HepG2 (cell line): Measurements from ENCODE around the gene PARP6. TPM values are rescaled to one million over a fixed set of nuclear protein-coding genes. Genes with fewer than 3 reads are reported as not detected.

Source experiments
- ATAC-seq: fragments of 200-7000 bp; cut with Tn5 transposase; 3 replicates; pipeline ENCODE4 v1.9.1; 2020; ENCODE audit warnings: mild to moderate bottlenecking, moderate library complexity
- BruUV-seq: library from RNA; stranded (reverse); fragments of 400-500 nt; replicated peaks from 2 replicates; lab custom pipeline; 2021; lab: Mats Ljungman, UMichigan
- CTCF ChIA-PET: fragments of 300-600 bp; formaldehyde crosslinking; extraction: SDS; loops from one replicate; lab custom pipeline; 2021; ENCODE audit warnings: low total read pairs, inconsistent platforms, low intra/inter-chr PET ratio; lab: Yijun Ruan, JAX
- POLR2A ChIA-PET: fragments of 350-600 bp; sonication (Branson Sonifier 250); formaldehyde crosslinking; loops from one replicate; lab custom pipeline; 2020; ENCODE audit warnings: antibody characterized with exemption, inconsistent platforms; lab: Yijun Ruan, JAX
- DNase-seq: peaks from one replicate; pipeline ENCODE4 v3.0.0-alpha.2; 2015; ENCODE audit warnings: low spot score
- FAIRE-seq: peaks from 3 replicates; lab custom pipeline; 2011; peaks lifted over from hg19 to GRCh38; lab: Jason Lieb, UNC
- H2AFZ ChIP-seq: one replicate; pipeline ENCODE4 v1.6.1; 2011; ENCODE audit warnings: low read length, inconsistent platforms
- H3K27ac ChIP-seq: fragments of 300-600 bp; 3 replicates; pipeline ENCODE4 v1.8.0; 2011; ENCODE audit warnings: mixed run types, mild to moderate bottlenecking, mixed read lengths, low read length, inconsistent platforms; ENCODE audit not compliant: insufficient read depth; ENCODE audit errors: extremely low read length
- H3K27me3 ChIP-seq, 2 experiments: fragments of 200-600 bp in 1 of 2; 2 replicates in 1 of 2; 3 replicates in 1 of 2; pipeline versions ENCODE4 v1.6.0 to v1.8.0; 2011; ENCODE audit warnings: low read length in 2 of 2, mild to moderate bottlenecking in 2 of 2, moderate library complexity in 2 of 2, inconsistent platforms in 1 of 2; ENCODE audit not compliant: insufficient read depth in 2 of 2, control insufficient read depth in 1 of 2
- H3K36me3 ChIP-seq, 2 experiments: fragments of 200-600 bp in 1 of 2; replicated peaks in 1 of 2; 2 replicates in 1 of 2; 3 replicates in 1 of 2; pipeline versions ENCODE4 v1.5.1 to v1.8.0; 2011; ENCODE audit warnings: low read length in 2 of 2, inconsistent platforms in 1 of 2; ENCODE audit not compliant: insufficient read depth in 2 of 2, control insufficient read depth in 1 of 2
- H3K4me1 ChIP-seq: 2 replicates; pipeline ENCODE4 v1.5.1; 2012; ENCODE audit warnings: low read length, inconsistent platforms; ENCODE audit not compliant: insufficient read depth
- H3K4me2 ChIP-seq: 2 replicates; pipeline ENCODE4 v1.6.0; 2011; ENCODE audit warnings: low read depth, low read length, inconsistent platforms
- H3K4me3 ChIP-seq, 3 experiments: fragments of 200-600 bp in 1 of 3; sonication (generic), shearing (Covaris generic) in 1 of 3; replicated peaks in 1 of 3; 2 replicates each; pipeline ENCODE4 v1.5.1; 2011 to 2016; ENCODE audit warnings: low read length in 3 of 3, inconsistent platforms in 2 of 3, low read depth in 2 of 3, mild to moderate bottlenecking in 2 of 3, control low read depth in 1 of 3, mixed read lengths in 1 of 3; ENCODE audit not compliant: insufficient read depth in 1 of 3
- H3K79me2 ChIP-seq: one replicate; pipeline ENCODE4 v1.6.1; 2011; ENCODE audit warnings: low read length, inconsistent platforms; ENCODE audit not compliant: insufficient read depth
- H3K9ac ChIP-seq: 2 replicates; pipeline ENCODE4 v1.6.0; 2011; ENCODE audit warnings: mild to moderate bottlenecking, low read depth, low read length, inconsistent platforms; ENCODE audit not compliant: insufficient read depth
- H3K9me3 ChIP-seq: 2 replicates; pipeline ENCODE4 v1.5.1; 2012; ENCODE audit warnings: mild to moderate bottlenecking, low read length
- H4K20me1 ChIP-seq: 2 replicates; pipeline ENCODE4 v1.6.0; 2011; ENCODE audit warnings: inconsistent platforms, mild to moderate bottlenecking, low read length, moderate library complexity; ENCODE audit not compliant: insufficient read depth
- ARNT2 ChIP-seq: sonication (generic); formaldehyde crosslinking; IDR thresholded peaks from 2 replicates; pipeline ENCODE4 v1.8.0; 2022; ENCODE audit warnings: mild to moderate bottlenecking, low read depth, missing genetic modification reagents, moderate library complexity
- KMT2A ChIP-seq: sonication (generic); formaldehyde crosslinking; IDR thresholded peaks from 2 replicates; pipeline ENCODE4 v1.4.0; 2020; ENCODE audit warnings: missing genetic modification reagents
- NR2C2 ChIP-seq: sonication (generic); formaldehyde crosslinking; IDR thresholded peaks from 2 replicates; pipeline ENCODE4 v1.4.0; 2020; ENCODE audit warnings: missing genetic modification reagents, mild to moderate bottlenecking, moderate library complexity, borderline replicate concordance
- THAP11 ChIP-seq: IDR thresholded peaks from 2 replicates; pipeline ENCODE4 v1.6.1; 2016; ENCODE audit warnings: missing biosample characterization, missing genetic modification reagents
- ZNF431 ChIP-seq: sonication (generic); formaldehyde crosslinking; IDR thresholded peaks from 2 replicates; pipeline ENCODE4 v1.9.0; 2022; ENCODE audit warnings: missing genetic modification reagents, low read depth, mild to moderate bottlenecking, borderline replicate concordance
- ZNF446 ChIP-seq: sonication (generic); formaldehyde crosslinking; IDR thresholded peaks from 2 replicates; pipeline ENCODE4 v1.5.0; 2020; ENCODE audit warnings: mild to moderate bottlenecking, missing genetic modification reagents
- ZSCAN21 ChIP-seq: sonication (generic); formaldehyde crosslinking; IDR thresholded peaks from 2 replicates; pipeline ENCODE4 v1.8.0; 2022; ENCODE audit warnings: mild to moderate bottlenecking, missing genetic modification reagents, moderate library complexity, borderline replicate concordance
- WGBS: methylation state at CpG from one replicate; pipeline ENCODE4 v1.1.6; 2017; ENCODE audit warnings: low lambda C conversion rate; 5-methylcytosine and 5-hydroxymethylcytosine counted together
- in situ Hi-C: cut with HindIII; loops from 2 replicates; pipeline ENCODE4 v1.10.0; 2017; ENCODE audit warnings: low pct_unique_long_range_greater_than_20kb; ENCODE audit not compliant: extremely low pct_ligation_motif_present
- intact Hi-C: fragments of 100-400 bp; cut with micrococcal nuclease; formaldehyde crosslinking; loops from one replicate; pipeline ENCODE4 v1.10.0; 2022; ENCODE audit not compliant: unreplicated experiment
- polyA plus RNA-seq, 8 experiments: library from polyadenylated mRNA; depleted of rRNA in 3 of 8; stranded (reverse) in 7 of 8; unstranded in 1 of 8; fragments of >200 nt; fragmentation: Illumina TruSeq in 4 of 8; extraction: Trizol in 4 of 8; gene quantifications; 2 replicates each; pipeline versions ENCODE4 v1.2.1 to v1.2.3, GENCODE V29; 2011 to 2016; ENCODE audit warnings: low read depth in 4 of 8, missing spikeins in 1 of 8, mixed read lengths in 1 of 8; ENCODE audit not compliant: insufficient read depth in 1 of 8
- total RNA-seq, 5 experiments: library from RNA; depleted of rRNA; stranded (reverse); fragments of >200 nt; fragmentation: Illumina TruSeq; extraction: Trizol; gene quantifications; 2 replicates each; pipeline ENCODE4 v1.2.3, GENCODE V29; 2016; ENCODE audit warnings: low read depth in 1 of 5
- TF ChIP-seq, protein P1 (sequence below): sonication (generic); formaldehyde crosslinking; IDR thresholded peaks from 2 replicates; pipeline ENCODE4 v1.4.0; 2020; ENCODE audit warnings: missing genetic modification reagents

Gene PARP6
- total and polyA plus RNA-seq, 2 of the 13 experiments (the other 11 are each of a cell fraction or from before 2014, with no cell fraction given) = 0.22 to 0.87 TPM

DNA sequence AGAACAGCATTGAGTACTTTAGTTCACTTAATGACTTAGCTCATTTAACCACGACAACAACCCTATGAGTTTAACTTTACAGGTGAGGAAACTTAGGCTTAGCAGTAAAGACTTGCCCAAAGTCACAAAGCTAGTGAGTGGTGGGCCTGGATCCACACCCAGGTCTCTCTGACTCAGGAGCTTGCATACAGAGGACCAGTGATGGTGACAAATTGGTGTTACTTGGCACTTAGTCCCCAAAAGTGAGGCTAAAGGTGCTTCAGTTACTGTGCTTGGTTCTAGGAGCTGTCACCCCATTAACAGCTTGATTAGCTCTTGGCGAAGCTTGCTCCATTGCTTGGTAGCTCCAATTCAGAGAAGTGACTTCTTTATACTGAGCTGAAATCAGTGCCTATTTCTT lies 41.5 kb upstream of the PARP6 start (continued):
- TF ChIP-seq, protein P1, sequence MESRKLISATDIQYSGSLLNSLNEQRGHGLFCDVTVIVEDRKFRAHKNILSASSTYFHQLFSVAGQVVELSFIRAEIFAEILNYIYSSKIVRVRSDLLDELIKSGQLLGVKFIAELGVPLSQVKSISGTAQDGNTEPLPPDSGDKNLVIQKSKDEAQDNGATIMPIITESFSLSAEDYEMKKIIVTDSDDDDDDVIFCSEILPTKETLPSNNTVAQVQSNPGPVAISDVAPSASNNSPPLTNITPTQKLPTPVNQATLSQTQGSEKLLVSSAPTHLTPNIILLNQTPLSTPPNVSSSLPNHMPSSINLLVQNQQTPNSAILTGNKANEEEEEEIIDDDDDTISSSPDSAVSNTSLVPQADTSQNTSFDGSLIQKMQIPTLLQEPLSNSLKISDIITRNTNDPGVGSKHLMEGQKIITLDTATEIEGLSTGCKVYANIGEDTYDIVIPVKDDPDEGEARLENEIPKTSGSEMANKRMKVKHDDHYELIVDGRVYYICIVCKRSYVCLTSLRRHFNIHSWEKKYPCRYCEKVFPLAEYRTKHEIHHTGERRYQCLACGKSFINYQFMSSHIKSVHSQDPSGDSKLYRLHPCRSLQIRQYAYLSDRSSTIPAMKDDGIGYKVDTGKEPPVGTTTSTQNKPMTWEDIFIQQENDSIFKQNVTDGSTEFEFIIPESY = no peak
- TF ChIP-seq THAP11 (CRISPR knock-in tag) (no peak), KMT2A (CRISPR knock-in tag) (no peak), ZNF446 (CRISPR knock-in tag) (no peak), ZSCAN21 (CRISPR knock-in tag) (no peak), ZNF431 (CRISPR knock-in tag) (no peak), ARNT2 (CRISPR knock-in tag) (no peak)
- TF ChIP-seq, all 625 proteins: peak for 0

DNA sequence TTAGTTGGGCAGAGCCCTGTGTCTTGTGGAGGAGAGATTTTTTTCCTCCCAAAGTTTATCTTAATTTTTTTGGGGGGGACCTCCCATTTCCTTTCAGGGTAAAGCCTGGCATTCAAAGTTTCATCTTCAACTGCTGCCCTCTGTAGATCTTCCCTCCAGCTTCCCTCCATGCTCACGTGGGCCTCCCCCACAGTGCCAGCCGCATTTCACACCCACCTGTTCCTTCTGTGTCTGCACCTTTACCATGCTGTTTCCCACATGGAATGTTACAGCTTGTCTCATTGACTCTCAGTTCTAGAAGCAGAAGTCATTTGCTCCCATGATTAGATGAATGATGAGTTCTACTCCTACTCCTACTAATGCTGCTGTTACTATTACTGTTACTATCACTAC lies 41.1 kb upstream of the PARP6 start:
- H4K20me1 ChIP-seq = no peaks in the 10 kb centered on the region
- H3K4me3 ChIP-seq = no peak overlapping the region
- no peak overlapping the region for H3K4me2 ChIP-seq
- DNase-seq (no peak), ATAC-seq (no peak), FAIRE-seq (no peak)
- POLR2A ChIA-PET = no interaction called here
- no peak overlapping the region for H2AFZ ChIP-seq
- no peak overlapping the region for H3K27ac ChIP-seq
- H3K9ac ChIP-seq = no peak overlapping the region
- H3K9me3 ChIP-seq = no peaks in the 10 kb centered on the region
- in situ Hi-C loops (no loop called here), intact Hi-C loops (no loop called here)
- TF ChIP-seq NR2C2 (CRISPR knock-in tag) = no peak
- H3K27me3 ChIP-seq = no peaks in the 10 kb centered on the region
- 66% methylated on average over 2 of the region's 2 CpGs for WGBS
- CTCF ChIA-PET = interaction anchor here (1.4 to 1.5 kb wide), 2 partner anchors 114 to 219 kb away, joined by 3 to 4 read pairs; no protein-coding TSS in a partner anchor
- no peaks in the 10 kb centered on the region for H3K79me2 ChIP-seq
- no TSS peak for BruUV-seq
- H3K4me1 ChIP-seq = peaks cover 7% of the 10 kb centered on the region; the same call in 1 of the 2 replicates
- H3K36me3 ChIP-seq = no peaks in the 10 kb centered on the region
